GM12891 (cell line): ENCODE measurements around the gene SUMO1.

Experiments used
- POLR2A ChIP-seq: IDR thresholded peaks from 2 replicates; pipeline ENCODE4 v1.6.1; 2011; ENCODE audit warnings: low read depth, low read length, control low read depth
- POLR2AphosphoS5 ChIP-seq: IDR thresholded peaks from 2 replicates; pipeline ENCODE4 v1.6.1; 2011; ENCODE audit warnings: low read depth, low read length, control low read depth

DNA sequence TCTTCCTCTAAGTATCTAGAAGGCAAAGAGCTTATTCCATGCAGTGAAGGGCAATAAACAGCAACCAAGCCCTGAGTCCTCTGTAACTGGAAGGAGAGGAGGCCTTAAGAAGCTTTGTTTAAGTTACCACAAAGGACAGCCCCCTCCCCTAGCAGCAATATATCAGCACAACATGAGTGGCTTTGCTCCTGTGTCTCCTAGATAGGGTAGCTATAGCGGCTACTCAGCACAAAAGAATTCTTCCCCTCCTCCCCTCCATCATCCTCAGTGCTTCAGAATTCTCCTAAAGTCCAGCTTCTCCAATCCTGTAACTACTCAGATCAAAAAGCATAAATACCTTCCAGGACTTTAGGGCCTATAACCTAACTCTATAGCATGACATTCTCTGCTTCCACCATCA lies 16.5 kb downstream of the SUMO1 start:
- TF ChIP-seq POLR2A (no peak), POLR2AphosphoS5 (no peak)
